Activated naive CD8-positive, alpha-beta T cell (primary cell): ENCODE measurements around the gene ADGRL3.
"Not testable (repeated sequence)": the region's sequence is repeated elsewhere in the genome, so short reads cannot be mapped to it uniquely, and the experiment has no call there.

Experiments used
- H3K27ac Mint-ChIP-seq: one replicate; pipeline ENCODE4 v1.8.0; 2021; ENCODE audit warnings: mixed read lengths
- H3K27me3 Mint-ChIP-seq: one replicate; pipeline ENCODE4 v1.8.0; 2021; ENCODE audit warnings: mixed read lengths
- H3K36me3 Mint-ChIP-seq: one replicate; pipeline ENCODE4 v1.8.0; 2021; ENCODE audit warnings: mixed read lengths
- H3K4me1 Mint-ChIP-seq: one replicate; pipeline ENCODE4 v1.8.0; 2021; ENCODE audit warnings: low read depth, mixed read lengths
- H3K4me3 Mint-ChIP-seq: one replicate; pipeline ENCODE4 v1.8.0; 2021; ENCODE audit warnings: mild to moderate bottlenecking, mixed read lengths
- H3K9me3 Mint-ChIP-seq: one replicate; pipeline ENCODE4 v1.8.0; 2021; ENCODE audit warnings: low read depth, mixed read lengths

Gene ADGRL3

GRCh38 chr4:61986929-61987328 is 786.8 kb downstream of the ADGRL3 start:
- not testable (repeated sequence) for H3K27ac Mint-ChIP-seq, H3K36me3 Mint-ChIP-seq, H3K4me1 Mint-ChIP-seq, H3K27me3 Mint-ChIP-seq, H3K9me3 Mint-ChIP-seq, H3K4me3 Mint-ChIP-seq

GRCh38 chr4:61992351-61992750 is 792.2 kb downstream of the ADGRL3 start:
- no peaks in the 10 kb centered on the region for H3K4me1 Mint-ChIP-seq
- H3K9me3 Mint-ChIP-seq: peaks cover 13% of the 10 kb centered on the region
- H3K4me3 Mint-ChIP-seq: no peak overlapping the region
- H3K27me3 Mint-ChIP-seq: no peaks in the 10 kb centered on the region
- no peaks in the 10 kb centered on the region for H3K36me3 Mint-ChIP-seq
- H3K27ac Mint-ChIP-seq: no peak overlapping the region

- Mint-ChIP-seq H3K27ac (no peak overlapping the region), H3K4me3 (no peak overlapping the region), H3K36me3 (no peaks in the 10 kb centered on the region), H3K4me1 (no peaks in the 10 kb centered on the region), H3K27me3 (no peaks in the 10 kb centered on the region), H3K9me3 (peaks cover 13% of the 10 kb centered on the region)
Observed at GRCh38 chr4:61994036-61994435, 793.9 kb downstream of the ADGRL3 start.

GRCh38 chr4:61995717-61996340 is 795.7 kb downstream of the ADGRL3 start:
- H3K27ac Mint-ChIP-seq: no peak overlapping the region
- H3K36me3 Mint-ChIP-seq: no peaks in the 10 kb centered on the region
- no peaks in the 10 kb centered on the region for H3K4me1 Mint-ChIP-seq
- H3K27me3 Mint-ChIP-seq: no peaks in the 10 kb centered on the region
- no peak overlapping the region for H3K4me3 Mint-ChIP-seq
- peaks cover 13% of the 10 kb centered on the region for H3K9me3 Mint-ChIP-seq

GRCh38 chr4:61996943-61997342 is 796.8 kb downstream of the ADGRL3 start:
- Mint-ChIP-seq H3K4me3 (no peak overlapping the region), H3K27me3 (no peaks in the 10 kb centered on the region), H3K9me3 (peaks cover 15% of the 10 kb centered on the region), H3K4me1 (no peaks in the 10 kb centered on the region), H3K36me3 (no peaks in the 10 kb centered on the region), H3K27ac (no peak overlapping the region)

GRCh38 chr4:61997831-61998230 is 797.7 kb downstream of the ADGRL3 start:
- H3K4me1 Mint-ChIP-seq: no peaks in the 10 kb centered on the region
- peaks cover 17% of the 10 kb centered on the region for H3K9me3 Mint-ChIP-seq
- H3K27ac Mint-ChIP-seq: no peak overlapping the region
- H3K36me3 Mint-ChIP-seq: no peaks in the 10 kb centered on the region
- no peak overlapping the region for H3K4me3 Mint-ChIP-seq
- H3K27me3 Mint-ChIP-seq: no peaks in the 10 kb centered on the region

DNA sequence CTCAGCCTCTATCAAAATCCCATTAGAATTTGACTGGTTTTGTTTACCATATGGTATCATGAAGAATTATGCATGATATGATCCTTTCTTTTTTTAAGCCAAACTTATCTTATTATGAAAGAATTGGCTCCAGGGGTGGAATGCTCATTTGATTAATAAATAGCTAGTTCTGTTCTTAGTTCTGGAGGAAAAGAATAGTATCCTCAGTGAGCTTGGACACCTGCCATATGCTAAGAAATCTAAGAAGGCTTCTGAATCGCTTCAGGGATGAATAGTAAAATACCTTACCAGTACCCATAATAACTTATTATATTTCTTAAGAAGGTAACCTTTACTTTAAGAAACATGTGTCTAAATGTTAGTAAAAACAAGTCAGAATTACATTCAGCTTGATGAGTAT is 803.6 kb downstream of the ADGRL3 start:
- Mint-ChIP-seq H3K27ac (no peak overlapping the region), H3K4me3 (no peak overlapping the region), H3K27me3 (no peaks in the 10 kb centered on the region), H3K36me3 (no peaks in the 10 kb centered on the region), H3K4me1 (no peaks in the 10 kb centered on the region), H3K9me3 (peaks cover 14% of the 10 kb centered on the region)

DNA sequence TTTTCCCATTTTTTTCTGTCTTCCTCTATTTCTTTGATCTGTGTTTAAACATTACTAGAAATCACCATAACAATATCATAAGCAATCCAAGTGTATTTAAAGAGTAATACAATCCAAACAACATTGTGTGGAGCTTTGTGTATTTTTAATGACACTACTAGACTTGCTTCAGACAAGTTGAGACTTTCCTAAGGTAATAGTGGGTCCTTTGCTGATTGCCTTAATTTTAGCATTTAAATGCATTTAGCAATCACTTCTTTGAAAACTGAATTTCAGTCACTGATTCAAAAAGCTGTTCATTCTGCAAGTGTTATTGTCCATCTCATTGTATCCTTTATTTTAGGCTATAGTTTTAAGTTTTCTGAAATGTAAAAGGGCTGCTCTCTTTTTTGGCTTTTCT is 804.8 kb downstream of the ADGRL3 start:
- Mint-ChIP-seq H3K9me3 (peaks cover 14% of the 10 kb centered on the region), H3K4me1 (no peaks in the 10 kb centered on the region), H3K4me3 (no peak overlapping the region)

GRCh38 chr4:62006108-62006507 is 806.0 kb downstream of the ADGRL3 start:
- H3K27ac Mint-ChIP-seq: no peak overlapping the region
- no peaks in the 10 kb centered on the region for H3K36me3 Mint-ChIP-seq
- H3K9me3 Mint-ChIP-seq: peaks cover 14% of the 10 kb centered on the region
- H3K4me1 Mint-ChIP-seq: no peaks in the 10 kb centered on the region
- H3K4me3 Mint-ChIP-seq: no peak overlapping the region
- no peaks in the 10 kb centered on the region for H3K27me3 Mint-ChIP-seq

More for the DNA sequence above, 804.8 kb downstream of the ADGRL3 start:
- Mint-ChIP-seq H3K27me3 (no peaks in the 10 kb centered on the region), H3K27ac (no peak overlapping the region), H3K36me3 (no peaks in the 10 kb centered on the region)

GRCh38 chr4:62015043-62015739 is 815.1 kb downstream of the ADGRL3 start:
- Mint-ChIP-seq H3K9me3 (peaks cover 13% of the 10 kb centered on the region), H3K4me1 (no peaks in the 10 kb centered on the region), H3K4me3 (no peak overlapping the region), H3K27me3 (no peaks in the 10 kb centered on the region), H3K27ac (no peak overlapping the region), H3K36me3 (no peaks in the 10 kb centered on the region)

DNA sequence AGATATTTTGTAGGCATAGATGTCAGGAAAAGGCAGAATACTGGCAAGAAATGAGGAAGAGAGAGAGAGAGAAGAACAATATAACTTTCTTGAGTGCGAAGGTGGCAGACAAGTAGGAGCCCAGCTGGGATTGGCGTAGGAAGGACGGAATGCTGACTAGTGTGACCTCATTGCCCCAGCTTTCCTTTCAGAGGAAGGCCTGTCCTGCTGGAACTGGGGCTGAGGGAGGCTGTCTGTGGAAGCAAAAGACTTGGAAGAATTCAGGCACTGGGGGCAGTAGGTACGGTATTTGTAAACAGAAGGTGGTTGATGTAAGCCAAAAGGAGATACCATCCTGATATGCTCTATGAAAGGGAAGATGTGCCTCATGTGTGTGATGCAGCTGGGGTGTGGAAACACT is 818.4 kb downstream of the ADGRL3 start:
- Mint-ChIP-seq H3K4me3 (no peak overlapping the region), H3K27me3 (no peaks in the 10 kb centered on the region)

GRCh38 chr4:62023633-62024032 is 823.5 kb downstream of the ADGRL3 start:
- Mint-ChIP-seq H3K27me3 (no peaks in the 10 kb centered on the region), H3K27ac (no peak overlapping the region), H3K4me1 (no peaks in the 10 kb centered on the region), H3K9me3 (peaks cover 11% of the 10 kb centered on the region), H3K4me3 (no peak overlapping the region), H3K36me3 (no peaks in the 10 kb centered on the region)

More for the DNA sequence above, 818.4 kb downstream of the ADGRL3 start:
- Mint-ChIP-seq H3K4me1 (no peaks in the 10 kb centered on the region), H3K36me3 (no peaks in the 10 kb centered on the region), H3K27ac (no peak overlapping the region), H3K9me3 (peaks cover 15% of the 10 kb centered on the region)

DNA sequence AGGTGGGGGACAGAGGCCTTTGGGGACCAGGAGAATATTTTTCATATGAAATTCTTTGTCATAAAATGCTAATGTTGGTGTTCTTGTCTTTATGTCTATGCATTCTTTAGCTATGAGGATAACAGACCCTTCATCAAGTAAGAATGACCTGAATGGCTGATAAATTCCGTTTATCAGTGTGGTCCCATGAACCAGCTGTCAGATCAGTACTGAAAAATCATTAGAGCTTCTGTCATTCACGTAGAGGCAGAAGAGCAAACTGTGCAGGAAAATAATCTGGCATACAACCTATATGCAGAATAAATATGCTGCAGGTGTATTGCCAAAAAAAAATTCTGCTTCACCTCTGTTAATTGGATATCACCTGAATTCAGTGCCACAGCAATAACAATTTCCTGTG is 828.6 kb downstream of the ADGRL3 start:
- no peaks in the 10 kb centered on the region for H3K27me3 Mint-ChIP-seq
- no peaks in the 10 kb centered on the region for H3K36me3 Mint-ChIP-seq
- no peak overlapping the region for H3K4me3 Mint-ChIP-seq
- H3K4me1 Mint-ChIP-seq: no peaks in the 10 kb centered on the region
- no peak overlapping the region for H3K27ac Mint-ChIP-seq
- peaks cover 15% of the 10 kb centered on the region for H3K9me3 Mint-ChIP-seq

GRCh38 chr4:62030958-62031357 is 830.8 kb downstream of the ADGRL3 start:
- Mint-ChIP-seq H3K27me3 (no peaks in the 10 kb centered on the region), H3K4me1 (no peaks in the 10 kb centered on the region), H3K36me3 (no peaks in the 10 kb centered on the region), H3K9me3 (peaks cover 11% of the 10 kb centered on the region), H3K27ac (no peak overlapping the region), H3K4me3 (no peak overlapping the region)

DNA sequence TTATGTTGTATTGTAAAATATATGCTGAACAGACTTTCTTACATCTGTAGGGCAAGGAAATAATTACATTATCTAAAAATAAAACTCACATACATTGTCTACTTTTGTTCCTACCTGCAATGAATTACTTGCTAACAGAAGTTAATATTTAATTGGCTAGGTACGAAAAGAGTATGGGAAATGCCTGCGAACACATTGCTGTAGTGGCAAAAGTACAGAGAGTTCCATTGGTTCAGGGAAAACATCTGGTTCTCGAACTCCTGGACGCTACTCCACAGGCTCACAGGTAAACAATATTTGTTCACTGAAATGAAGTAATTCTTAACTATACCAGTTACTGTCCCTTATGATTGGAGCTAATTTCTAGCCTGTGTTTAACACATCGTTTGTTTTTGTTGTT is 837.4 kb downstream of the ADGRL3 start:
- Mint-ChIP-seq H3K27ac (no peak overlapping the region), H3K4me1 (no peaks in the 10 kb centered on the region), H3K36me3 (no peaks in the 10 kb centered on the region)

GRCh38 chr4:62051332-62051731 is 851.2 kb downstream of the ADGRL3 start:
- no peaks in the 10 kb centered on the region for H3K4me1 Mint-ChIP-seq
- no peak overlapping the region for H3K27ac Mint-ChIP-seq
- no peaks in the 10 kb centered on the region for H3K27me3 Mint-ChIP-seq

More for the DNA sequence above, 837.4 kb downstream of the ADGRL3 start:
- no peak overlapping the region for H3K4me3 Mint-ChIP-seq
- no peaks in the 10 kb centered on the region for H3K27me3 Mint-ChIP-seq
- H3K9me3 Mint-ChIP-seq: peaks cover 7% of the 10 kb centered on the region

More at GRCh38 chr4:62051332-62051731, 851.2 kb downstream of the ADGRL3 start:
- Mint-ChIP-seq H3K9me3 (peaks cover 8% of the 10 kb centered on the region), H3K36me3 (no peaks in the 10 kb centered on the region), H3K4me3 (no peak overlapping the region)
